CD4-positive, alpha-beta T cell treated with Interleukin-1 beta for 1 hour (primary cell): ENCODE data around the gene DIDO1.

ENCODE experiments used
- DNase-seq, 2 donors: peaks; one replicate each; pipeline ENCODE4 v3.0.0-alpha.2; 2020 to 2022

DIDO1 gene

DNA sequence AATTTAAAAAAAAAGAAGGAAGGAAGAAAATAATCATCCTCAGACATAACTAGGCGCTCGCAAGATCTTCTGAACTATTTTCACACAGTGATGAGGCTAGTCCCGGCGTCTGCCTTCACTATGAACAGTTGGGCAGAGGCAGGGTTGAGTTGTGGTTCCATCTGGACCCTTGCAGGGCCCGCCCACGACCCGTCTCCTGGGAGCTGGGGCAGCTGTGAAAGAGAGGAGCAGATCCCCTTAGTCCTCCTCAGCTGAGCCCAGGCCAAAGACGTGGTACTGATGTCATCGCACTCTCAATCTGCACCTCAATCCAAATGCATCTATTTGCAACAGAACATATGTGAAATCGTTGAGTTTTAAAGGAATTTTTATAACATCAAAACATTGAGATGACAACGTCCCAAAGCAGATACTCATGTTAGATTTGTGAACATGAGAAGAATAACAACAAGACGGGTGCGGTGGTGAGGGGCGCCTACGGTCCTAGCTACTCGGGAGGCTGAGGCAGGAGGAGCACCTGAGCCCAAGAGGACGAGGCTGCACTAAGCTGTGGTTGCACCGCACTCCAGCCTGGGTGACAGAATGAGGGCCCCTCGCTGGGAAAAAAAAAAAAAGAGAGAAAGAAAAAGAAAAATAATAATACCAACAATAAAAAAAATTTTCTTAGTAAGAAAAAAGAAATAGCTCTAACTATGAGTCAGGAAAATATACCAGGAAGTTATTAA, 80.0 kb downstream of the DIDO1 start:
- DNase-seq = no peak

DNA sequence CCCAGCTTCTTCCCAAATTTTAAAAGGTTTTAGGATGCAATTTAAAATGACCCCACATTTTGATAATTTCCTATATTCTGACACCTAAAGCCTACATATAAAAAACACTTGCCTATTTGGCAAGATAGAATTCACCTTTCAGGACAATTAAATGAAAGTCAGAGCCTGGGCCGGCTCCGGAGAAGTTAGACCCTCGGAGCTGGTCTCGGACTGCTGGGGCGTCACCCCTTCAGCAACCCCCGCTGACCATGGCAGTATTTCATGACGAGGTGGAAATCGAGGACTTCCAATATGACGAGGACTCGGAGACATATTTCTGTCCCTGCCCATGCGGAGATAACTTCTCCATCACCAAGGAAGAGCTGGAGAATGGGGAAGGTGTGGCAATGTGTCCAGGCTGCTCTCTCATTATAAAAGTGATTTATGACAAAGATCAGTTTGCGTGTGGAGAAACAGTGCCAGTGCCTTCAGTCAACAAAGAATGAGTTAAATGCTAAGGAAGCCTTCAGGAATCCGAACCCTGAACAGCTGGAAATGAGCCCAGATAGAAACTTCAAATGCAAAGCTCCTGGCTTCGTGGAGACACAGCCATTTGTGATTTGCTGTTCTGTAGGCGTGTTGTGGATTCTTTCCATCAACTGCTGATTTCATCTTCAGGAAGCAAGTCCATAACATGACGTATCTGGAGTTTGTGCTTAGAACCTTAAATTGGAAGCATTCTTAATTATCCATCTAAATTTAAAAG, 80.7 kb downstream of the DIDO1 start:
- no peak for DNase-seq

DNA sequence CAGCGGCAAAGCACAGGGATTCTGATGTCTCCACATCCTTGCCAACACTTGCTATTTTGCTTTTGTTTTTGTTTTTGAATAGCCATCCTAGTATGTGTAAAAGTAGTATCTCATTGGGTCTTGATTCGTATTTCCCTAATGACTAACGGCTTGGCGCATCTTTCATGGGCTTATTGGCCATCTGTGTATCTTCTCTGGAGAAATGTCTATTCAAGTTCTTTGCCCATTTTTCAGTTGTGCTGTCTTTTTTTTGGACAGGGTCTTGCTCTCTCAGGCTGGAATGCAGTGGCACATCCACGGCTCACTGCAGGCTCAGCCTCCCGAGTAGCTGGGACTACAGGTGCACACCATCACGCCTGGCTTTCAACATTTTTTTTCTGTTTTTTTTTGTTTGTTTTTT, 82.1 kb downstream of the DIDO1 start:
- DNase-seq = no peak

- DNase-seq = no peak
Observed at GRCh38 chr20:62843656-62844055, 82.6 kb downstream of the DIDO1 start.

DNA sequence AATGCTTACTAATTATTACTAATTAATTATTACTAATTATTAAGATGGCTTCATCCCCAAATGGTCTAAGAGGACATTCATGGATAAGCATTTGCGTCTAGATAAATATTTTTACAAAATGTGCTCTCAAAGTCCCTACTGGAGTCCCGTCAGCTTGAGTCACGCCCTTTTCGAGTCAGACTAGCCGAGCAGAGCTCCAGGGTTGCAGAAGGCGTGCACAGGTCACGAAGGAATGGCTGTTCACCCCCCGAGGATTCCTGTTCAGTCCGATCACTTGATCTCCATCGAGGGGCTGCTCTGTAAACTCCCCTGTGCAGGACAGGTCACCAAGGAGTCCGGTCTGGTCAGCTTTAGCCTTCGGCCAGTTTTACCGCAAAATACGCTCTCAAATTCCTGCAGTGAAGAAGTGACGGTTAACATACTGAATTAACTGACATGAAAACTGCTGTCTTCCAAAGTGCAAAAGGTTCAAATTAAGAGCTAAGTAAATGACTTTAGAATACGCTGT, 84.5 kb downstream of the DIDO1 start:
- DNase-seq = no peak

GRCh38 chr20:62840244-62841197, 85.8 kb downstream of the DIDO1 start:
- no peak for DNase-seq

GRCh38 chr20:62839816-62840215, 86.5 kb downstream of the DIDO1 start:
- no peak for DNase-seq

DNA sequence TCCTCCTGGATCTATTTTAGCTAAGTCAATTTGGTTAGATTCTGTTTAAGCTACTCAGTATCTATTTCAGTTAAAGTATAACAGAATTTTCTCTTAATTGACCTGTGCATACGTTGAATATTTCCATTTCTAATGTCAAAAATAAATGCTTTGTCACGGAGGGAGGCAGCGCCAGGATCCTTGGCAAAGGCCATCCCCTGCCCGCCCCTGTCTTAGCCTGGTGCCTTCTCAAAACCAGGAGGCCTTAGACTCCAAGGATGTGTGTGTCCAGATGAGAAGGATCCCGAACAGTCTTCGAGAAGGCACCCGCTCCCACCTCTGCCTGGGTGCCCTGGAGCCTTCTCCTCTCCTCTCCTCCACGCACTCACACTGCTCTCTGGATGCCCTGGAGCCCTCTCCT, 87.0 kb downstream of the DIDO1 start:
- no peak for DNase-seq

DNA sequence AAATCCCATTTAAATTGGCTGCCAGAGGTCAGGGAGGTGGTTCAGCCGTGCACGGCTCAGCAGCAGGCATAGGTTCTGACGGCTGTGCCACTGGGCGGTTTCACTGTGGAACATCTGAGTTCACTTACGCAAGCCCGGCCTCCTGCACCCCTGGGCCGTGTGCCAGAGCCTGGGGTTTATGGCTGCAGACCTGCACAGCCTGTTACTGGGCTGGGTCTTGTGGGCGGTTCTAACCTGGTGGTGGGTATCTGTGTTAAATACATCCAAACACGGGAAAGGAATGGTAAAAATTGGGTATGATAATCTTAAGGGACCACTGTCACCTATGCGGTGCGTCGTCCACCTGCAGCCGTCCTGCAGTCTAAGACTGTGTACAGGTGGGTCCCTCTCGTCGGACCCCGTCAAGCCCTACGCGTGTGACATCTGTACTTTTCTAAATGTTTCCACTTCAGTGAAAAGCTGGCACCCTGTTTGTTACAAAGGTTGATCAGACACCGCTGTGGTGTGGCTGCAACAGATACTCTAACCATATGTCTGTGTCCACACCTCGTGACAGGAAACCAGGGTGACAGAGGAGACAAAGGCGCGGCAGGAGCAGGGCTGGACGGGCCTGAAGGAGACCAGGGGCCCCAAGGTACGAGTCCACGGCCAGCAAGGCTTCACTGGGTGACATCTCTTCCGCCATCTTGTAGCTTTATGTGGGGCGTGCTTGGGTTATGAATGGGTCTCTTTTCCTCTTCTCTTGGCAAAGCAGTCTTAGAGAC, 88.0 kb downstream of the DIDO1 start:
- peak in 1 of 2 donors; percentile 40 for DNase-seq

DNA sequence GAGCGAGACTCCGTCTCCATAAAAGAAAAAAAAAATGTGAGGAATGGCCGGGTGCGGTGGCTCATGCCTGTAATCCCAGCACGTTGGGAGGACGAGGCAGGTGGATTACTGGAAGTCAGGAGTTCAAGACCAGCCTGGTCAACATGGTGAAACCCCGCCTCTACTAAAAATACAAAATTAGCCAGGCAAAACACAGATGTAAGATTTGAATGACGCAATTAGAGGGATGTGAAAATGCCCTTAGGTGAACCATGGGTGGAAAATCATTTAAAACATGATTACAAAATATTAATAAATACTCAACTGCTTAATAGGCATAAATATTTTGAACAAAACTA, 88.5 kb downstream of the DIDO1 start:
- DNase-seq = no peak

DNA sequence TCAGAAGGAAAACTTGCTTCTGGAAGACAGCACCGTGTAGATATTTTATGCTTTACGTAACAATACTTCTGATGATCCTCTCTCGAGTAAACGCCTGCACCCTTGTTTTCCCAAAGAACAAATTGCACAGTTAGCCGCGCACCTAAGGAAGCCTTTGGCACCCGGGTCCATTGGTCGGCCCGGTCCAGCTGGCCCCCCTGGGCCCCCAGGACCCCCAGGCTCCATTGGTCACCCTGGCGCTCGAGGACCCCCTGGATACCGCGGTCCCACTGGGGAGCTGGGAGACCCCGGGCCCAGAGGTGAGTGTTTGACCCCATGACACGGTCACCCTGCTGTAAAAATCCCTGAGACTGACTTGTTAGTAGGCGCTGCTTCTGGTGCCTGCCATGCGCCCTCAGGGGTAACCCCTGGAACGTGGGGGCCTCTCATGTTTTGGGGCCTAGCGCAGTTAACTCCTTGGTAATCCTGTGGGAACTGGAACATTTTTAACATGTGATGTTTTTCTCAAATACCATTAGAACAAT, 89.3 kb downstream of the DIDO1 start:
- DNase-seq = no peak

GRCh38 chr20:62835931-62836861, 90.1 kb downstream of the DIDO1 start:
- no peak for DNase-seq

GRCh38 chr20:62834967-62835730, 91.2 kb downstream of the DIDO1 start:
- no peak for DNase-seq

DNA sequence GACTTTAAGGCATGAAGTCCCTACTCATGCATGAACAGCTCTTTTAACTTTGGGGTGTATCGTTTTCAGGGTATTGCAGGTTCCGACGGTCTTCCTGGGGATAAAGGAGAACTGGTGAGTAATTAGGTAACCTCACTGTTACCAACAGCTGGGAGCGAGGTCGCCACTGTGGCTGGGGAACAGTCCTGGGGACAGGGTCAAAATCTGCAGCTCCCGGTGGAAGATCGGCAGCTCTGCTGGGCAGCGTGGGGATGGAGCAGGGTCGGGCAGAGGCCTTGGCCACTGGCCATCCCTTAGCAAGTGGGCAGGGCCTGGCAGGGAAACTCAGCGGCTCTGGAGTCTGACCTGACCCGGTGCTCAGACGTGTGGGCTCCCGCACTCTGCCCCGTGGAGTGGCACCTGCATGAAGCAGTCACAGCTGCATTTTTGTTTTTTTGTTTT, 93.3 kb downstream of the DIDO1 start:
- DNase-seq = no peak

DNA sequence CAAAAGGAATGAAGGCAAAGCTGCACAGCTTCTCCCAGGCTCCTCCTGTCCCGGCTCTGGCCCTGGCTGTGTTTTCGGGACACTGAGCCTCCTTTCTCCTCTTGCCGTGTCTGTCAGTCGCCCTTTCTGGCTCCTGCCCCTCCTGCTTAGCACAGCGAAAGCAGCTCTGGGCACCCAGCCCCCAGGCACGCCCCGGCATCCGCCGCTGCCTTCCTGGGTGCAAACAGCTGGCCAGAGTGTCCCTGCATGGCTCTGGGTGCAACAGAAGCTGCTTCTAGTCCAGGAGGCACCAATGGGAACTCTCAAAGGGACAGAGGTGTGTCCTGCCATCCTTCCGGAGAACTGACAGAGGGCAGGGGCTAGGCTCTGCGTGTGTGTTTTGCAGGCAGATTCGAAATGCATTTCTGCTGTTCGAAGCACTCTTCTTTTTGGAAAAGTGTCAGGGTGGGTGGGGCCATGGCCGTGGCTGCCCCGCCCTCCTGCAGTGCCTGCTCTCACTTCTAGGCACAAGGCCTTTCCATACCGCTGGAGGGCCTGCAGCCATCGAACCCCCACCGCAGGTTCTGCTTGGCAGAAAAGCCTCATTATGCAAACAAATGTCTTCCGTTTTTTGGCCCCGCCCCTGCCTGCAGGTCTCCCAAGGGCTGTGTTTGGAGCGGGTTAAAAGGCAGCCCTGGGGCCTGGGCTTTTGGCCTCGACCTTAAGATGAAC, 93.9 kb downstream of the DIDO1 start:
- peak; percentile 14 to 80 for DNase-seq

- no peak for DNase-seq
Observed at GRCh38 chr20:62831854-62832211, 94.5 kb downstream of the DIDO1 start.

GRCh38 chr20:62831361-62831788, 94.9 kb downstream of the DIDO1 start:
- DNase-seq = no peak

- no peak for DNase-seq
Observed at GRCh38 chr20:62830821-62831220, 95.5 kb downstream of the DIDO1 start.

DNA sequence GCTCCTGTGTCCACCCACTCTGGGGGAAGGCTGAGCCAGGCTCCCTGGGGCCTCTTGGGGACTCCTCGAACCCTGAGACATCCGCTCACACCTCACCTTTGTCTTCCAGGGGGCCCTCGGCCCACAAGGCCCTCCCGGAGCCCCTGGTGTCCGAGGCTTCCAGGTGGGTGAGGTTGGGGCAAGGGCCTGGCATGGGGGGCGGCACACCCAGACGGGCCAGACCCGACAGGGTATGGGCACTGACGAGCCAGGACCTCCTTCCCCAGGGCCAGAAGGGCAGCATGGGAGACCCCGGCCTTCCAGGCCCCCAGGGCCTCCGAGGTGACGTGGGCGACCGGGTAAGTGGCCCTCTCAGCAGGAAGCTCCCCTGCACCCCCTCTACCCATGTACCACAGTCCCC, 96.1 kb downstream of the DIDO1 start:
- no peak for DNase-seq
